Bronchial epithelial cell (primary cell): ENCODE data around the gene PRRC2B. TPM values are rescaled to one million over a fixed set of nuclear protein-coding genes. Genes with fewer than 3 reads are reported as not detected.

Source experiments
- total RNA-seq: library from RNA; depleted of rRNA; stranded (reverse); fragments of >200 nt; gene quantifications from 2 replicates; pipeline ENCODE4 v1.2.1, GENCODE V29; 2014

PRRC2B gene
- total RNA-seq, 1 donor from 2014 or later, result 20.0 TPM

Other genes with a start within 250 kb of the PRRC2B start
- under 0.01 and 0.26 TPM in 2 replicates for gene FAM78A, start 117.6 kb upstream of the PRRC2B start, total RNA-seq
- gene PLPP7, start 104.4 kb upstream of the PRRC2B start, total RNA-seq, result not detected in 2 replicates
- 13.7 and 16.3 TPM in 2 replicates for gene POMT1, start 108.8 kb downstream of the PRRC2B start, total RNA-seq
- 15.0 and 16.1 TPM in 2 replicates for gene UCK1, start 137.2 kb downstream of the PRRC2B start, total RNA-seq
- gene PRRT1B, start 151.4 kb downstream of the PRRC2B start, total RNA-seq, result not detected in 2 replicates